K562 (cell line): Measurements from ENCODE around the gene TAPBPL. TPM values are rescaled to one million over a fixed set of nuclear protein-coding genes. Genes with fewer than 3 reads are reported as not detected.
A peak's percentile ranks its signal among the peaks of the same experiment; 100 is the strongest.

ENCODE experiments used
- ARHGAP35 ChIP-seq: fragments of 450-650 bp; IDR thresholded peaks from 2 replicates; pipeline ENCODE4 v1.6.1; 2018; ENCODE audit not compliant: partially characterized antibody
- CHD2 ChIP-seq: IDR thresholded peaks from 2 replicates; pipeline ENCODE4 v1.6.1; 2011; ENCODE audit warnings: low read depth, low read length
- MGA ChIP-seq: fragments of 450-650 bp; IDR thresholded peaks from 2 replicates; pipeline ENCODE4 v1.6.1; 2016; ENCODE audit warnings: mild to moderate bottlenecking, moderate library complexity
- NEUROD1 ChIP-seq: fragments of 150-350 bp; IDR thresholded peaks from 2 replicates; pipeline ENCODE4 v1.6.1; 2014; ENCODE audit warnings: borderline replicate concordance, low read length, low read depth; ENCODE audit not compliant: partially characterized antibody
- NR4A1 ChIP-seq, 2 experiments: fragments of 250-450 bp in 1 of 2; fragments of 450-650 bp in 1 of 2; sonication (Bioruptor Pico) in 1 of 2; IDR thresholded peaks; 2 replicates each; pipeline versions ENCODE4 v1.4.0 to v1.6.1; 2016 to 2020; ENCODE audit warnings: mild to moderate bottlenecking in 2 of 2, missing compliant biosample characterization in 1 of 2, missing genetic modification characterization in 1 of 2, moderate library complexity in 1 of 2
- RBM15 ChIP-seq: fragments of 200-400 bp; formaldehyde crosslinking; IDR thresholded peaks from 2 replicates; pipeline ENCODE4 v1.6.1; 2018; ENCODE audit warnings: mild to moderate bottlenecking, low read length, moderate library complexity; ENCODE audit not compliant: insufficient read depth
- RBM39 ChIP-seq: fragments of 200-400 bp; formaldehyde crosslinking; optimal IDR thresholded peaks from 2 replicates; pipeline ENCODE3; 2018; ENCODE audit warnings: low read depth, low read length
- SRSF9 ChIP-seq: fragments of 200-400 bp; formaldehyde crosslinking; IDR thresholded peaks from 2 replicates; pipeline ENCODE4 v1.6.1; 2017; ENCODE audit warnings: low read depth, low read length, borderline replicate concordance
- ZBTB11 ChIP-seq, 3 experiments: fragments of 200-800 bp in 1 of 3; fragments of 250-450 bp in 1 of 3; fragments of 450-650 bp in 1 of 3; sonication (Bioruptor Pico) in 1 of 3; sonication (Bioruptor generic) in 1 of 3; formaldehyde crosslinking in 1 of 3; IDR thresholded peaks; 2 replicates each; pipeline versions ENCODE4 v1.6.1 to v1.8.0; 2016 to 2022; ENCODE audit warnings: mild to moderate bottlenecking in 2 of 3, missing genetic modification characterization in 2 of 3, missing compliant biosample characterization in 1 of 3, moderate library complexity in 1 of 3
- ZNF445 ChIP-seq: fragments of 250-450 bp; sonication (Bioruptor Pico); IDR thresholded peaks from 2 replicates; pipeline ENCODE4 v1.4.0; 2020; ENCODE audit warnings: low read depth, mild to moderate bottlenecking, moderate library complexity
- ZNF57 ChIP-seq: fragments of 450-650 bp; formaldehyde crosslinking; IDR thresholded peaks from 2 replicates; pipeline ENCODE4 v1.4.0; 2020; ENCODE audit warnings: mild to moderate bottlenecking, moderate library complexity
- polyA plus RNA-seq, 8 experiments: library from polyadenylated mRNA; depleted of rRNA in 4 of 8; stranded (reverse) in 5 of 8; unstranded in 3 of 8; fragments of >200 nt; fragmentation: Nextera tagmentation in 2 of 8; fragmentation: Illumina TruSeq in 1 of 8; extraction: Ambion mirVana in 2 of 8; extraction: Trizol in 1 of 8; gene quantifications; 2 replicates each; pipeline versions ENCODE4 v1.2.1 to v1.2.3, GENCODE V29; 2011 to 2014; ENCODE audit warnings: inconsistent platforms in 1 of 8, missing spikeins in 1 of 8
- total RNA-seq, 7 experiments: library from RNA; depleted of rRNA in 6 of 7; stranded (reverse); fragments of >200 nt in 6 of 7; fragmentation: Illumina TruSeq in 2 of 7; extraction: Trizol in 2 of 7; gene quantifications; 2 replicates each; pipeline versions ENCODE4 v1.2.1 to v1.2.3, GENCODE V29; 2011 to 2021; ENCODE audit warnings: low replicate concordance in 1 of 7

TAPBPL gene
- total and polyA plus RNA-seq, 9 of the 15 experiments (the other 6 are each of a cell fraction or from before 2014, with no cell fraction given) = 0.29 to 1.6 (median 0.45) TPM

GRCh38 chr12:6470375-6471163 is 18.7 kb downstream of the TAPBPL start, which contains the start of gene VAMP1 (continued):
- TF ChIP-seq MGA (peak; percentile 28), NEUROD1 (peak; percentile 72), CHD2 (peak; percentile 52; the same call in 1 of the 2 replicates), NR4A1 (CRISPR knock-in tag; IDR thresholded peaks at IDR 0.05) (no peak), NR4A1 (tag; IDR thresholded peaks at IDR 0.05) (no peak), ZBTB11 (CRISPR knock-in tag; IDR thresholded peaks at IDR 0.05) (no peak), RBM39 (no peak), ZNF445 (CRISPR knock-in tag) (no peak), ARHGAP35 (no peak), ZNF57 (CRISPR knock-in tag) (no peak), RBM15 (no peak), SRSF9 (no peak)
